CD14-positive monocyte (primary cell): Measurements from ENCODE around the gene ZNF805. TPM values are rescaled to one million over a fixed set of nuclear protein-coding genes. Genes with fewer than 3 reads are reported as not detected.

ENCODE experiments used
- DNase-seq, 3 donors: peaks; one replicate each; pipeline ENCODE4 v3.0.0-alpha.2; 2011 to 2022
- H2AFZ ChIP-seq: 2 replicates; pipeline ENCODE4 v1.6.0; 2012; ENCODE audit warnings: mild to moderate bottlenecking, low read depth, low read length, inconsistent platforms; ENCODE audit not compliant: insufficient read depth, poor library complexity, severe bottlenecking
- H3K27ac ChIP-seq, 2 donors: 1 replicate in 1 of 2; 2 replicates in 1 of 2; pipeline ENCODE4 v1.5.1; 2012 to 2013; ENCODE audit warnings: low read length in 2 of 2, control low read depth in 1 of 2, inconsistent platforms in 1 of 2, low read depth in 1 of 2, mild to moderate bottlenecking in 1 of 2
- H3K27me3 ChIP-seq, 2 donors: one replicate each; pipeline versions ENCODE4 v1.6.0 to v1.6.1; 2011 to 2013; ENCODE audit warnings: low read length in 2 of 2; ENCODE audit not compliant: control insufficient read depth in 2 of 2, insufficient read depth in 2 of 2
- H3K36me3 ChIP-seq, 2 donors: replicated peaks in 1 of 2; 1 replicate in 1 of 2; 2 replicates in 1 of 2; pipeline versions ENCODE4 v1.5.1 to v1.6.1; 2012 to 2013; ENCODE audit warnings: low read length in 2 of 2, control low read depth in 1 of 2, inconsistent platforms in 1 of 2, mild to moderate bottlenecking in 1 of 2; ENCODE audit not compliant: insufficient read depth in 2 of 2, control insufficient read depth in 1 of 2
- H3K4me1 ChIP-seq, 2 donors: 1 replicate in 1 of 2; 2 replicates in 1 of 2; pipeline versions ENCODE4 v1.5.1 to v1.6.1; 2012 to 2013; ENCODE audit warnings: low read length in 2 of 2, control low read depth in 1 of 2, inconsistent platforms in 1 of 2, mild to moderate bottlenecking in 1 of 2, moderate library complexity in 1 of 2; ENCODE audit not compliant: insufficient read depth in 2 of 2, control insufficient read depth in 1 of 2
- H3K4me2 ChIP-seq: replicated peaks from 2 replicates; pipeline ENCODE3; 2012; ENCODE audit warnings: low read length, moderate library complexity, mild to moderate bottlenecking; ENCODE audit not compliant: poor library complexity, severe bottlenecking; ENCODE audit errors: extremely low read depth
- H3K4me3 ChIP-seq, 3 experiments: fragments of 200-600 bp in 1 of 3; sonication (generic) in 1 of 3; replicated peaks in 1 of 3; 1 replicate in 2 of 3; 2 replicates in 1 of 3; pipeline ENCODE4 v1.5.1; 2011 to 2013; ENCODE audit warnings: low read length in 3 of 3, mild to moderate bottlenecking in 3 of 3, control low read depth in 2 of 3, low read depth in 2 of 3, inconsistent platforms in 1 of 3, moderate library complexity in 1 of 3
- H3K79me2 ChIP-seq: 2 replicates; pipeline ENCODE4 v1.6.0; 2012; ENCODE audit warnings: mild to moderate bottlenecking, control low read depth, inconsistent platforms, low read length, moderate library complexity; ENCODE audit not compliant: insufficient read depth
- H3K9ac ChIP-seq: 2 replicates; pipeline ENCODE4 v1.6.0; 2017; ENCODE audit warnings: low read length, mild to moderate bottlenecking; ENCODE audit not compliant: insufficient read depth, poor library complexity, severe bottlenecking
- H3K9me3 ChIP-seq, 2 donors: replicated peaks in 1 of 2; 1 replicate in 1 of 2; 2 replicates in 1 of 2; pipeline versions ENCODE4 v1.5.1 to v1.6.1; 2012 to 2013; ENCODE audit warnings: low read length in 2 of 2, control low read depth in 1 of 2; ENCODE audit not compliant: control insufficient read depth in 1 of 2, insufficient read depth in 1 of 2
- H4K20me1 ChIP-seq: 2 replicates; pipeline ENCODE4 v1.6.0; 2012; ENCODE audit warnings: mild to moderate bottlenecking, low read length, control low read depth, moderate library complexity; ENCODE audit not compliant: insufficient read depth
- H3K27ac Mint-ChIP-seq, 7 donors: one replicate each; pipeline ENCODE4 v1.8.0; 2020; ENCODE audit warnings: mild to moderate bottlenecking in 7 of 7, mixed read lengths in 7 of 7, moderate library complexity in 6 of 7, inconsistent platforms in 2 of 7
- H3K27me3 Mint-ChIP-seq, 3 donors: one replicate each; pipeline ENCODE4 v1.8.0; 2021 to 2022; ENCODE audit warnings: low read depth in 3 of 3, mild to moderate bottlenecking in 3 of 3, mixed read lengths in 3 of 3, moderate library complexity in 3 of 3, inconsistent platforms in 1 of 3
- H3K36me3 Mint-ChIP-seq, 2 donors: one replicate each; pipeline ENCODE4 v1.8.0; 2020; ENCODE audit warnings: mixed read lengths in 2 of 2, inconsistent platforms in 1 of 2, mild to moderate bottlenecking in 1 of 2
- H3K4me1 Mint-ChIP-seq: one replicate; pipeline ENCODE4 v1.8.0; 2020; ENCODE audit warnings: mild to moderate bottlenecking, mixed read lengths
- H3K4me3 Mint-ChIP-seq, 2 donors: one replicate each; pipeline ENCODE4 v1.8.0; 2020; ENCODE audit warnings: mild to moderate bottlenecking in 2 of 2, mixed read lengths in 2 of 2, moderate library complexity in 1 of 2
- H3K9me3 Mint-ChIP-seq, 7 donors: one replicate each; pipeline ENCODE4 v1.8.0; 2020 to 2022; ENCODE audit warnings: mixed read lengths in 7 of 7, mild to moderate bottlenecking in 6 of 7, moderate library complexity in 6 of 7, inconsistent platforms in 2 of 7
- CTCF ChIP-seq: fragments of 200-600 bp; IDR thresholded peaks from one replicate; pipeline ENCODE4 v1.8.0; 2022; ENCODE audit warnings: antibody characterized with exemption, mild to moderate bottlenecking
- WGBS: methylation state at CpG from one replicate; pipeline ENCODE4 v1.1.5; 2013; ENCODE audit warnings: missing lambda C conversion rate; ENCODE audit not compliant: insufficient coverage; 5-methylcytosine and 5-hydroxymethylcytosine counted together
- intact Hi-C, 2 donors: fragments of 100-400 bp; cut with micrococcal nuclease; formaldehyde crosslinking; loops; one replicate each; pipeline versions ENCODE4 v1.15.0 to v1.15.1; 2023
- polyA plus RNA-seq, 3 donors: library from polyadenylated mRNA; depleted of rRNA in 1 of 3; unstranded in 2 of 3; stranded (reverse) in 1 of 3; fragments of 300-500 nt in 2 of 3; fragments of >200 nt in 1 of 3; fragmentation: Illumina TruSeq in 2 of 3; gene quantifications; 1 replicate in 2 of 3; 2 replicates in 1 of 3; pipeline ENCODE4 v1.2.3, GENCODE V29; 2012 to 2021

ZNF805 gene
- polyA plus RNA-seq, 3 donors, result 1.3 to 3.4 (median 3.3) TPM

DNA sequence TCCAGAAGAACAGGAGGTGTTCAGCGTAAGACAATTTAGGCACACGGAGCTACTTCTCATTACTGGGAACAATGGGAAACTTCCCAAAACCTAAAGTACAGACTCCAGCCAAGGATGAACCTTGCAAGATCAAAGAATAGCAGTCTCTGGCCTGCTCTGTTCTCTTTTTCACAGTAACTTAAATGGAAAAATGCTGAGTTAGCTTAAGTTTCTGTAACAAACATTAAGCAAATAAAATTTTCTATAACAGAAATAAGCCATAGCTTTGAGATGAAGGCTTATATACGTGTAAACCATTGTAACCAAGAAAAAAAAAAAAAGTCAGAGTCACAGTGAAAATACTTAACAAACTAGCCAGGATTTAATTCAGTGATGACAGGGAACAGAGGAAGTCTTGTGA, 21.6 kb downstream of the ZNF805 start:
- no peak for DNase-seq
- H3K9ac ChIP-seq, result no peak overlapping the region
- no peak overlapping the region for H3K4me3 Mint-ChIP-seq
- 100% methylated on average over 2 of the region's 3 CpGs for WGBS
- no peak overlapping the region for H2AFZ ChIP-seq
- peaks cover 25 to 35% of the 10 kb centered on the region in 2 donors for H3K36me3 Mint-ChIP-seq
- H3K4me1 ChIP-seq, result no peaks in the 10 kb centered on the region
- H3K36me3 ChIP-seq, result peaks cover 8 to 24% of the 10 kb centered on the region in 2 donors
- TF ChIP-seq CTCF, result no peak
- no peak overlapping the region for H3K4me3 ChIP-seq
- H3K27ac Mint-ChIP-seq, result no peak overlapping the region
- H3K27me3 Mint-ChIP-seq, result peaks cover 0 to 1% (median 1%) of the 10 kb centered on the region in 3 donors
- H3K9me3 ChIP-seq, result no peaks in the 10 kb centered on the region
- H3K79me2 ChIP-seq, result no peaks in the 10 kb centered on the region
- H3K4me1 Mint-ChIP-seq, result no peaks in the 10 kb centered on the region
- intact Hi-C loops, result no loop called here
- H3K4me2 ChIP-seq, result no peak overlapping the region
- H3K27ac ChIP-seq, result no peak overlapping the region
- peaks cover 5 to 31% (median 8%) of the 10 kb centered on the region in 7 donors for H3K9me3 Mint-ChIP-seq
- H3K27me3 ChIP-seq, result no peaks in the 10 kb centered on the region
- no peaks in the 10 kb centered on the region for H4K20me1 ChIP-seq

DNA sequence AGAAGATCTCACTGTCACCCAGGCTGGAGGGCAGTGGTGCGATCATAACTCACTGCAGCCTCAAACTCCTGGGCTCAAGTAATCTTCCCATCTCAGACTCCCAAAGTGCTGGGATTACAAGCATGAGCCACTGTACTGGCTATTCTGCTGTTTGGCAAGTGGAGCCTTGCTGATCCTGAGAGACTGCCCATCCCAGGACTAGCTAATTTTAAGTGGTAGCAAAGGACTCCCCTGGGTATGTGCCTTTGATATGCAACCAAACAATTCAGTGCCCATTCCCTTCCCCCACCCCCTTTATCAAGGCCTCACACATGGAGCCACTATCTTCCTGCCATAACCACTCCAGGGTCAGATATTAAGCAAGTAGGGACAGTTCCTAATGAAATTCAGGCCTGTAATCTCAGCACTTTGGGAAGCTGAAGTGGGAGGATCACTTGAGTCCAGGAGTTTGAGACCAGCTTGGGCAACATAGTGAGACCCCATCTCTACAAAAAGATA, 22.9 kb downstream of the ZNF805 start:
- H3K27ac Mint-ChIP-seq, result peak overlapping the region in 1 of 7 donors; percentile 10
- H3K27ac ChIP-seq, result no peak overlapping the region
- H3K36me3 ChIP-seq, result peaks cover 8 to 24% of the 10 kb centered on the region in 2 donors
- no peak overlapping the region for H3K4me2 ChIP-seq
- no peak overlapping the region for H3K9ac ChIP-seq
- DNase-seq, result no peak
- H3K36me3 Mint-ChIP-seq, result peaks cover 22 to 30% of the 10 kb centered on the region in 2 donors
- no peaks in the 10 kb centered on the region for H3K79me2 ChIP-seq
- no CpG with 5 or more reads among the region's 1 CpG for WGBS
- TF ChIP-seq CTCF, result no peak
- no peak overlapping the region for H3K4me3 Mint-ChIP-seq
- no peak overlapping the region for H2AFZ ChIP-seq
- H3K9me3 ChIP-seq, result no peaks in the 10 kb centered on the region
- intact Hi-C loops, result no loop called here
- peaks cover 5 to 22% (median 8%) of the 10 kb centered on the region in 7 donors for H3K9me3 Mint-ChIP-seq
- no peak overlapping the region for H3K4me3 ChIP-seq
- no peaks in the 10 kb centered on the region for H4K20me1 ChIP-seq
- no peaks in the 10 kb centered on the region for H3K27me3 ChIP-seq
- H3K4me1 ChIP-seq, result no peaks in the 10 kb centered on the region
- H3K27me3 Mint-ChIP-seq, result peaks cover 0 to 1% (median 1%) of the 10 kb centered on the region in 3 donors
- H3K4me1 Mint-ChIP-seq, result no peaks in the 10 kb centered on the region
